Cardiac muscle cell (in vitro differentiated cells and primary cell): Measurements from ENCODE around the gene MTUS2. TPM values are rescaled to one million over a fixed set of nuclear protein-coding genes. Genes with fewer than 3 reads are reported as not detected.

Source experiments
- DNase-seq, 2 donors: peaks; one replicate each; pipeline versions ENCODE4 v3.0.0 to v3.0.0-alpha.2; 2010 to 2017; ENCODE audit warnings: low read depth in 1 of 2, low spot score in 1 of 2
- H3K27ac ChIP-seq: fragments of 200-600 bp; sonication (generic); 2 replicates; pipeline ENCODE4 v1.5.1; 2016
- H3K27me3 ChIP-seq: fragments of 200-600 bp; sonication (generic); 2 replicates; pipeline ENCODE4 v1.6.0; 2016; ENCODE audit warnings: control low read depth
- H3K36me3 ChIP-seq: fragments of 200-600 bp; sonication (generic); 2 replicates; pipeline ENCODE4 v1.5.1; 2016; ENCODE audit warnings: control low read depth
- H3K4me1 ChIP-seq: fragments of 200-600 bp; sonication (generic); 2 replicates; pipeline ENCODE4 v1.8.1; 2017; ENCODE audit warnings: low read depth, mild to moderate bottlenecking, mixed run types
- H3K4me3 ChIP-seq: fragments of 200-600 bp; sonication (generic); 2 replicates; pipeline ENCODE4 v1.5.1; 2016; ENCODE audit warnings: mild to moderate bottlenecking
- H3K9me3 ChIP-seq: fragments of 200-600 bp; sonication (generic); 2 replicates; pipeline ENCODE4 v1.5.1; 2017; ENCODE audit warnings: low read depth, mild to moderate bottlenecking, control low read depth
- CTCF ChIP-seq: IDR thresholded peaks from 2 replicates; pipeline ENCODE4 v1.5.1; 2012; ENCODE audit warnings: low read depth, mild to moderate bottlenecking, low read length
- polyA plus RNA-seq: library from polyadenylated mRNA; unstranded; fragments of >200 nt; fragmentation: Nextera tagmentation; extraction: Ambion mirVana; gene quantifications from 2 replicates; pipeline ENCODE4 v1.2.1, GENCODE V29; 2016
- total RNA-seq: library from RNA; depleted of rRNA; stranded (reverse); fragments of >200 nt; gene quantifications from 2 replicates; pipeline ENCODE4 v1.2.3, GENCODE V29; 2016

MTUS2 gene
- total and polyA plus RNA-seq, 2 experiments from 2014 or later: 31.6 to 96.9 TPM

- DNase-seq: peak in 1 of 2 donors; percentile 31
- peaks cover 14% of the 10 kb centered on the region for H3K4me1 ChIP-seq
- H3K9me3 ChIP-seq: no peaks in the 10 kb centered on the region
- H3K4me3 ChIP-seq: no peak overlapping the region
- peaks cover 10% of the 10 kb centered on the region for H3K36me3 ChIP-seq
- H3K27me3 ChIP-seq: no peaks in the 10 kb centered on the region
- H3K27ac ChIP-seq: peak overlapping the region; percentile 79
- no peak for TF ChIP-seq CTCF
These were observed 694.0 kb downstream of the MTUS2 start for GRCh38 chr13:29513981-29514719.

GRCh38 chr13:29514720-29515310 is 694.7 kb downstream of the MTUS2 start:
- Histone ChIP-seq H3K27me3 (no peaks in the 10 kb centered on the region), H3K27ac (no peak overlapping the region), H3K36me3 (peaks cover 12% of the 10 kb centered on the region), H3K4me3 (no peak overlapping the region), H3K4me1 (peaks cover 10% of the 10 kb centered on the region), H3K9me3 (no peaks in the 10 kb centered on the region)
- DNase-seq: no peak
- TF ChIP-seq CTCF: no peak

- no peak for TF ChIP-seq CTCF
- Histone ChIP-seq H3K4me1 (peaks cover 7% of the 10 kb centered on the region), H3K36me3 (peaks cover 12% of the 10 kb centered on the region), H3K4me3 (no peak overlapping the region), H3K27me3 (no peaks in the 10 kb centered on the region), H3K27ac (no peak overlapping the region), H3K9me3 (no peaks in the 10 kb centered on the region)
- DNase-seq: no peak
These were observed 695.2 kb downstream of the MTUS2 start for GRCh38 chr13:29515372-29515771.

GRCh38 chr13:29516012-29516411 is 695.9 kb downstream of the MTUS2 start:
- Histone ChIP-seq H3K9me3 (no peaks in the 10 kb centered on the region), H3K4me1 (peaks cover 7% of the 10 kb centered on the region), H3K36me3 (peaks cover 12% of the 10 kb centered on the region), H3K27ac (no peak overlapping the region), H3K4me3 (no peak overlapping the region), H3K27me3 (no peaks in the 10 kb centered on the region)
- TF ChIP-seq CTCF: no peak
- peak in 1 of 2 donors; percentile 46 for DNase-seq

GRCh38 chr13:29516880-29517279 is 696.7 kb downstream of the MTUS2 start:
- Histone ChIP-seq H3K9me3 (no peaks in the 10 kb centered on the region), H3K4me3 (no peak overlapping the region), H3K36me3 (peaks cover 12% of the 10 kb centered on the region), H3K27me3 (no peaks in the 10 kb centered on the region), H3K27ac (no peak overlapping the region), H3K4me1 (peaks cover 7% of the 10 kb centered on the region)
- TF ChIP-seq CTCF: no peak
- no peak for DNase-seq
